Stimulated activated effector memory CD8-positive, alpha-beta T cell treated with anti-CD3 and anti-CD28 coated beads, Interleukin-12 subunit alpha, Interleukin-12 subunit beta, amount 100 ng/mL, for 72 hours (primary cell): ENCODE measurements around the gene MEP1B.
"Not testable (repeated sequence)": the region's sequence is repeated elsewhere in the genome, so short reads cannot be mapped to it uniquely, and the experiment has no call there.

Experiments
- ATAC-seq: fragments of 150-1000 bp; cut with Tn5 transposase; 2 replicates; pipeline ENCODE4 v1.10.0; 2021
- DNase-seq, 2 donors: peaks; one replicate each; pipeline ENCODE4 v3.0.0; 2021 to 2022; ENCODE audit warnings: low spot score in 2 of 2
- H3K27ac Mint-ChIP-seq: one replicate; pipeline ENCODE4 v1.8.0; 2022; ENCODE audit warnings: mild to moderate bottlenecking, mixed read lengths
- H3K36me3 Mint-ChIP-seq: one replicate; pipeline ENCODE4 v1.8.0; 2022; ENCODE audit warnings: mild to moderate bottlenecking, mixed read lengths
- H3K4me1 Mint-ChIP-seq: one replicate; pipeline ENCODE4 v1.8.0; 2022; ENCODE audit warnings: mixed read lengths
- H3K4me3 Mint-ChIP-seq: one replicate; pipeline ENCODE4 v1.8.0; 2022; ENCODE audit warnings: mild to moderate bottlenecking, mixed read lengths
- H3K9me3 Mint-ChIP-seq: one replicate; pipeline ENCODE4 v1.8.0; 2022; ENCODE audit warnings: mixed read lengths

MEP1B gene

GRCh38 chr18:32190209-32190608 is 370 bp downstream of the MEP1B start:
- ATAC-seq (no peak), DNase-seq (no peak)
- Mint-ChIP-seq H3K36me3 (no peaks in the 10 kb centered on the region), H3K9me3 (no peaks in the 10 kb centered on the region), H3K4me1 (no peaks in the 10 kb centered on the region), H3K4me3 (no peak overlapping the region), H3K27ac (no peak overlapping the region)

- no peaks in the 10 kb centered on the region for H3K4me1 Mint-ChIP-seq
- H3K4me3 Mint-ChIP-seq: no peak overlapping the region
- no peaks in the 10 kb centered on the region for H3K9me3 Mint-ChIP-seq
- no peak overlapping the region for H3K27ac Mint-ChIP-seq
- ATAC-seq: peak; percentile 34
- H3K36me3 Mint-ChIP-seq: no peaks in the 10 kb centered on the region
- no peak for DNase-seq
Observed at GRCh38 chr18:32195881-32196815, 6.3 kb downstream of the MEP1B start.

- Mint-ChIP-seq H3K27ac (no peak overlapping the region), H3K4me1 (no peaks in the 10 kb centered on the region), H3K36me3 (no peaks in the 10 kb centered on the region), H3K9me3 (no peaks in the 10 kb centered on the region), H3K4me3 (no peak overlapping the region)
- no peak for DNase-seq
- no peak for ATAC-seq
Observed at GRCh38 chr18:32200766-32201165, 10.9 kb downstream of the MEP1B start.

GRCh38 chr18:32201948-32202672 is 12.3 kb downstream of the MEP1B start:
- Mint-ChIP-seq H3K4me1 (no peaks in the 10 kb centered on the region), H3K9me3 (no peaks in the 10 kb centered on the region), H3K27ac (no peak overlapping the region), H3K4me3 (no peak overlapping the region), H3K36me3 (no peaks in the 10 kb centered on the region)
- no peak for DNase-seq
- no peak for ATAC-seq

GRCh38 chr18:32208023-32208422 is 18.2 kb downstream of the MEP1B start:
- Mint-ChIP-seq H3K4me1 (no peaks in the 10 kb centered on the region), H3K4me3 (no peak overlapping the region), H3K27ac (no peak overlapping the region), H3K36me3 (no peaks in the 10 kb centered on the region), H3K9me3 (no peaks in the 10 kb centered on the region)
- DNase-seq (no peak), ATAC-seq (no peak)

- no peak for ATAC-seq
- H3K4me1 Mint-ChIP-seq: no peaks in the 10 kb centered on the region
- H3K36me3 Mint-ChIP-seq: no peaks in the 10 kb centered on the region
- H3K27ac Mint-ChIP-seq: no peak overlapping the region
- DNase-seq: no peak
- H3K4me3 Mint-ChIP-seq: no peak overlapping the region
- no peaks in the 10 kb centered on the region for H3K9me3 Mint-ChIP-seq
Observed at GRCh38 chr18:32208577-32208976, 18.7 kb downstream of the MEP1B start.

- Mint-ChIP-seq H3K4me3 (no peak overlapping the region), H3K9me3 (no peaks in the 10 kb centered on the region), H3K36me3 (no peaks in the 10 kb centered on the region), H3K27ac (no peak overlapping the region), H3K4me1 (no peaks in the 10 kb centered on the region)
- no peak for DNase-seq
- no peak for ATAC-seq
Observed at GRCh38 chr18:32209685-32210445, 20.0 kb downstream of the MEP1B start.

- no peaks in the 10 kb centered on the region for H3K4me1 Mint-ChIP-seq
- DNase-seq: no peak
- ATAC-seq: no peak
- H3K36me3 Mint-ChIP-seq: no peaks in the 10 kb centered on the region
- H3K27ac Mint-ChIP-seq: no peak overlapping the region
- H3K4me3 Mint-ChIP-seq: no peak overlapping the region
- H3K9me3 Mint-ChIP-seq: no peaks in the 10 kb centered on the region
Observed at GRCh38 chr18:32213693-32214092, 23.9 kb downstream of the MEP1B start.

GRCh38 chr18:32216390-32216789 is 26.6 kb downstream of the MEP1B start:
- H3K27ac Mint-ChIP-seq: no peak overlapping the region
- DNase-seq: no peak
- no peak for ATAC-seq
- H3K4me1 Mint-ChIP-seq: no peaks in the 10 kb centered on the region
- no peaks in the 10 kb centered on the region for H3K36me3 Mint-ChIP-seq
- H3K9me3 Mint-ChIP-seq: no peaks in the 10 kb centered on the region
- no peak overlapping the region for H3K4me3 Mint-ChIP-seq

- no peak for ATAC-seq
- Mint-ChIP-seq H3K36me3 (no peaks in the 10 kb centered on the region), H3K4me3 (no peak overlapping the region), H3K9me3 (no peaks in the 10 kb centered on the region), H3K4me1 (no peaks in the 10 kb centered on the region), H3K27ac (no peak overlapping the region)
- no peak for DNase-seq
Observed at GRCh38 chr18:32219431-32220018, 29.7 kb downstream of the MEP1B start.

GRCh38 chr18:32233348-32233747 is 43.5 kb downstream of the MEP1B start:
- H3K9me3 Mint-ChIP-seq, H3K4me3 Mint-ChIP-seq, ATAC-seq, DNase-seq, H3K27ac Mint-ChIP-seq, H3K4me1 Mint-ChIP-seq, H3K36me3 Mint-ChIP-seq: not testable (repeated sequence)

- DNase-seq (no peak), ATAC-seq (no peak)
- Mint-ChIP-seq H3K4me1 (no peaks in the 10 kb centered on the region), H3K9me3 (peaks cover 3% of the 10 kb centered on the region), H3K36me3 (no peaks in the 10 kb centered on the region), H3K27ac (no peak overlapping the region), H3K4me3 (no peak overlapping the region)
Observed at GRCh38 chr18:32237049-32237448, 47.2 kb downstream of the MEP1B start.

GRCh38 chr18:32238635-32239268 is 48.9 kb downstream of the MEP1B start:
- Mint-ChIP-seq H3K4me3 (no peak overlapping the region), H3K4me1 (no peaks in the 10 kb centered on the region), H3K9me3 (peaks cover 2% of the 10 kb centered on the region), H3K36me3 (no peaks in the 10 kb centered on the region), H3K27ac (no peak overlapping the region)
- DNase-seq: no peak
- no peak for ATAC-seq

GRCh38 chr18:32242395-32242794 is 52.6 kb downstream of the MEP1B start:
- H3K27ac Mint-ChIP-seq: no peak overlapping the region
- no peak for DNase-seq

GRCh38 chr18:32243358-32243757 is 53.5 kb downstream of the MEP1B start:
- Mint-ChIP-seq H3K9me3 (no peaks in the 10 kb centered on the region), H3K27ac (no peak overlapping the region), H3K4me3 (no peak overlapping the region), H3K4me1 (no peaks in the 10 kb centered on the region), H3K36me3 (no peaks in the 10 kb centered on the region)
- no peak for DNase-seq
- no peak for ATAC-seq

More at GRCh38 chr18:32242395-32242794, 52.6 kb downstream of the MEP1B start:
- Mint-ChIP-seq H3K4me1 (no peaks in the 10 kb centered on the region), H3K9me3 (no peaks in the 10 kb centered on the region), H3K36me3 (no peaks in the 10 kb centered on the region), H3K4me3 (no peak overlapping the region)
- no peak for ATAC-seq
